Limb (tissue), 2 donors: Measurements from ENCODE around the gene HOXA5.

Source experiments
- DNase-seq, 2 donors: peaks; one replicate each; pipeline ENCODE4 v3.0.0-alpha.2; 2016; ENCODE audit errors: extremely low spot score in 2 of 2

HOXA5 gene

GRCh38 chr7:27097686-27098577 is 45.5 kb downstream of the HOXA5 start:
- DNase-seq, result peak in 1 of 2 donors; percentile 78

- DNase-seq, result peak in 1 of 2 donors; percentile 66
These were observed 46.5 kb downstream of the HOXA5 start for GRCh38 chr7:27096768-27097514.

- peak; percentile 84 to 91 for DNase-seq
These were observed 47.3 kb downstream of the HOXA5 start, which contains the start of gene HOXA1 for GRCh38 chr7:27095897-27096767. Gene HOXA1 (minus strand): TSS chr7:27096000. CDS start chr7:27095912, 88 bp downstream.

- DNase-seq, result no peak
These were observed 48.2 kb downstream of the HOXA5 start for GRCh38 chr7:27095050-27095896.

GRCh38 chr7:27094304-27095049 is 49.0 kb downstream of the HOXA5 start:
- no peak for DNase-seq

- no peak for DNase-seq
These were observed 50.1 kb downstream of the HOXA5 start for GRCh38 chr7:27093184-27093895.

- no peak for DNase-seq
These were observed 50.7 kb downstream of the HOXA5 start for GRCh38 chr7:27092819-27093110.

- no peak for DNase-seq
These were observed 51.3 kb downstream of the HOXA5 start for GRCh38 chr7:27091941-27092818.

- no peak for DNase-seq
These were observed 52.4 kb downstream of the HOXA5 start for GRCh38 chr7:27091105-27091504.
